Neural progenitor cell (in vitro differentiated cells): ENCODE results near the gene ARHGAP40. TPM values are rescaled to one million over a fixed set of nuclear protein-coding genes. Genes with fewer than 3 reads are reported as not detected.

ENCODE experiments used
- DNase-seq: peaks from one replicate; pipeline ENCODE4 v3.0.0-alpha.2; 2016; ENCODE audit warnings: low spot score
- H2AFZ ChIP-seq: fragments of 200-600 bp; sonication (generic); replicated peaks from 2 replicates; pipeline ENCODE4 v1.6.1; 2016; ENCODE audit warnings: antibody characterized with exemption
- H3F3A ChIP-seq: fragments of 200-600 bp; sonication (generic); 2 replicates; pipeline ENCODE4 v1.6.1; 2016; ENCODE audit warnings: antibody characterized with exemption, low read depth
- H3K27ac ChIP-seq: fragments of 200-600 bp; sonication (generic); 2 replicates; pipeline ENCODE4 v1.5.1; 2016; ENCODE audit warnings: mild to moderate bottlenecking
- H3K27me3 ChIP-seq: fragments of 200-600 bp; sonication (generic); 2 replicates; pipeline ENCODE4 v1.6.1; 2016; ENCODE audit warnings: mild to moderate bottlenecking, moderate library complexity
- H3K36me3 ChIP-seq: fragments of 200-600 bp; sonication (generic); 2 replicates; pipeline ENCODE4 v1.5.1; 2016
- H3K4me1 ChIP-seq: fragments of 200-600 bp; sonication (generic); 2 replicates; pipeline ENCODE4 v1.6.1; 2016; ENCODE audit warnings: mixed run types
- H3K4me2 ChIP-seq: fragments of 200-600 bp; sonication (generic); 2 replicates; pipeline ENCODE4 v1.6.1; 2016
- H3K4me3 ChIP-seq: fragments of 200-600 bp; sonication (generic); 2 replicates; pipeline ENCODE4 v1.5.1; 2016
- H3K79me2 ChIP-seq: fragments of 200-600 bp; sonication (generic); 2 replicates; pipeline ENCODE4 v1.6.1; 2016; ENCODE audit warnings: low read depth
- H3K9ac ChIP-seq: fragments of 200-600 bp; sonication (generic); 2 replicates; pipeline ENCODE4 v1.6.1; 2016
- H3K9me3 ChIP-seq: fragments of 200-600 bp; sonication (generic); 2 replicates; pipeline ENCODE4 v1.5.1; 2016; ENCODE audit warnings: low read depth
- H4K20me1 ChIP-seq: fragments of 200-600 bp; sonication (generic); 2 replicates; pipeline ENCODE4 v1.6.1; 2016; ENCODE audit warnings: low read depth
- H3K27ac Mint-ChIP-seq: 3 replicates; pipeline ENCODE4 v1.8.0; 2021; ENCODE audit warnings: mixed read lengths
- H3K27me3 Mint-ChIP-seq: 2 replicates; pipeline ENCODE4 v1.8.0; 2022; ENCODE audit warnings: low read depth, mild to moderate bottlenecking, inconsistent platforms, moderate library complexity, mixed read lengths; ENCODE audit not compliant: insufficient read depth
- H3K36me3 Mint-ChIP-seq: 3 replicates; pipeline ENCODE4 v1.8.0; 2021; ENCODE audit warnings: mixed read lengths
- H3K4me1 Mint-ChIP-seq: 3 replicates; pipeline ENCODE4 v1.8.0; 2021; ENCODE audit warnings: mixed read lengths
- H3K4me3 Mint-ChIP-seq: 3 replicates; pipeline ENCODE4 v1.8.0; 2021; ENCODE audit warnings: mild to moderate bottlenecking, moderate library complexity, mixed read lengths
- H3K9me3 Mint-ChIP-seq: 3 replicates; pipeline ENCODE4 v1.8.0; 2020; ENCODE audit warnings: mixed read lengths
- EZH2 ChIP-seq: fragments of 200-600 bp; sonication (generic); IDR thresholded peaks from 2 replicates; pipeline ENCODE4 v1.6.1; 2017; ENCODE audit warnings: antibody characterized with exemption, mild to moderate bottlenecking, moderate library complexity
- EZH2phosphoT487 ChIP-seq: fragments of 200-600 bp; sonication (generic); IDR thresholded peaks from 2 replicates; pipeline ENCODE4 v1.6.1; 2017; ENCODE audit warnings: antibody characterized with exemption
- total RNA-seq: library from RNA; depleted of rRNA; stranded (reverse); fragments of >200 nt; gene quantifications from 2 replicates; pipeline ENCODE4 v1.2.3, GENCODE V29; 2015; ENCODE audit warnings: low replicate concordance
- TF ChIP-seq, protein P1 (sequence below): fragments of 200-600 bp; sonication (generic); IDR thresholded peaks from 2 replicates; pipeline ENCODE4 v1.5.1; 2017; ENCODE audit warnings: antibody characterized with exemption, mild to moderate bottlenecking

ARHGAP40 gene
- total RNA-seq, 1 donor from 2014 or later: not detected

GRCh38 chr20:38692436-38693411, 91.1 kb downstream of the ARHGAP40 start:
- Mint-ChIP-seq H3K4me1 (no peaks in the 10 kb centered on the region), H3K4me3 (no peak overlapping the region), H3K36me3 (no peaks in the 10 kb centered on the region), H3K9me3 (no peaks in the 10 kb centered on the region), H3K27ac (no peak overlapping the region), H3K27me3 (peaks cover 18% of the 10 kb centered on the region)
- no peaks in the 10 kb centered on the region for H3K4me1 ChIP-seq
- no peak overlapping the region for H3K27ac ChIP-seq
- H2AFZ ChIP-seq: no peak overlapping the region
- TF ChIP-seq, protein P1, sequence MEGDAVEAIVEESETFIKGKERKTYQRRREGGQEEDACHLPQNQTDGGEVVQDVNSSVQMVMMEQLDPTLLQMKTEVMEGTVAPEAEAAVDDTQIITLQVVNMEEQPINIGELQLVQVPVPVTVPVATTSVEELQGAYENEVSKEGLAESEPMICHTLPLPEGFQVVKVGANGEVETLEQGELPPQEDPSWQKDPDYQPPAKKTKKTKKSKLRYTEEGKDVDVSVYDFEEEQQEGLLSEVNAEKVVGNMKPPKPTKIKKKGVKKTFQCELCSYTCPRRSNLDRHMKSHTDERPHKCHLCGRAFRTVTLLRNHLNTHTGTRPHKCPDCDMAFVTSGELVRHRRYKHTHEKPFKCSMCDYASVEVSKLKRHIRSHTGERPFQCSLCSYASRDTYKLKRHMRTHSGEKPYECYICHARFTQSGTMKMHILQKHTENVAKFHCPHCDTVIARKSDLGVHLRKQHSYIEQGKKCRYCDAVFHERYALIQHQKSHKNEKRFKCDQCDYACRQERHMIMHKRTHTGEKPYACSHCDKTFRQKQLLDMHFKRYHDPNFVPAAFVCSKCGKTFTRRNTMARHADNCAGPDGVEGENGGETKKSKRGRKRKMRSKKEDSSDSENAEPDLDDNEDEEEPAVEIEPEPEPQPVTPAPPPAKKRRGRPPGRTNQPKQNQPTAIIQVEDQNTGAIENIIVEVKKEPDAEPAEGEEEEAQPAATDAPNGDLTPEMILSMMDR: no peak
- TF ChIP-seq EZH2: no peak
- TF ChIP-seq EZH2phosphoT487: no peak
- DNase-seq: peak; percentile 95
- H3K79me2 ChIP-seq: no peaks in the 10 kb centered on the region
- no peaks in the 10 kb centered on the region for H3F3A ChIP-seq
- no peak overlapping the region for H3K4me3 ChIP-seq
- H3K36me3 ChIP-seq: no peaks in the 10 kb centered on the region
- no peak overlapping the region for H3K9ac ChIP-seq
- H3K4me2 ChIP-seq: no peak overlapping the region
- peaks cover 33% of the 10 kb centered on the region for H4K20me1 ChIP-seq
- H3K9me3 ChIP-seq: no peaks in the 10 kb centered on the region
- H3K27me3 ChIP-seq: peaks cover 71% of the 10 kb centered on the region

GRCh38 chr20:38697306-38697705, 95.7 kb downstream of the ARHGAP40 start:
- peaks cover 8% of the 10 kb centered on the region for H3K27me3 Mint-ChIP-seq
- TF ChIP-seq, protein P1: no peak
- no peak for TF ChIP-seq EZH2
- TF ChIP-seq EZH2phosphoT487: no peak

GRCh38 chr20:38698541-38698940, 96.9 kb downstream of the ARHGAP40 start:
- no peaks in the 10 kb centered on the region for H3K9me3 Mint-ChIP-seq
- no peak overlapping the region for H3K4me3 ChIP-seq

More at GRCh38 chr20:38697306-38697705, 95.7 kb downstream of the ARHGAP40 start:
- H3K4me1 Mint-ChIP-seq: no peaks in the 10 kb centered on the region
- H3K4me3 Mint-ChIP-seq: no peak overlapping the region
- Histone ChIP-seq H3F3A (peaks cover 6% of the 10 kb centered on the region), H3K4me3 (no peak overlapping the region), H3K27me3 (peaks cover 48% of the 10 kb centered on the region), H2AFZ (no peak overlapping the region), H3K4me2 (no peak overlapping the region), H3K79me2 (no peaks in the 10 kb centered on the region), H3K9me3 (no peaks in the 10 kb centered on the region), H3K27ac (no peak overlapping the region), H3K36me3 (no peaks in the 10 kb centered on the region), H4K20me1 (peaks cover 14% of the 10 kb centered on the region), H3K9ac (no peak overlapping the region), H3K4me1 (peaks cover 13% of the 10 kb centered on the region)
- no peak overlapping the region for H3K27ac Mint-ChIP-seq
- H3K36me3 Mint-ChIP-seq: no peaks in the 10 kb centered on the region
- DNase-seq: no peak
- H3K9me3 Mint-ChIP-seq: no peaks in the 10 kb centered on the region

More at GRCh38 chr20:38698541-38698940, 96.9 kb downstream of the ARHGAP40 start:
- H3K4me3 Mint-ChIP-seq: no peak overlapping the region
- no peaks in the 10 kb centered on the region for H3K9me3 ChIP-seq
- no peak overlapping the region for H3K9ac ChIP-seq
- H2AFZ ChIP-seq: no peak overlapping the region
- peaks cover 47% of the 10 kb centered on the region for H3K27me3 ChIP-seq
- H4K20me1 ChIP-seq: peaks cover 7% of the 10 kb centered on the region
- H3K4me1 Mint-ChIP-seq: no peaks in the 10 kb centered on the region
- no peak overlapping the region for H3K27ac Mint-ChIP-seq
- no peak for DNase-seq
- H3K4me2 ChIP-seq: no peak overlapping the region
- no peaks in the 10 kb centered on the region for H3K79me2 ChIP-seq
- TF ChIP-seq, protein P1: no peak
- TF ChIP-seq EZH2 (no peak), EZH2phosphoT487 (no peak)
- no peaks in the 10 kb centered on the region for H3K36me3 Mint-ChIP-seq
- peaks cover 6% of the 10 kb centered on the region for H3F3A ChIP-seq
- no peak overlapping the region for H3K27ac ChIP-seq
- H3K4me1 ChIP-seq: peaks cover 13% of the 10 kb centered on the region
- no peaks in the 10 kb centered on the region for H3K36me3 ChIP-seq
- peaks cover 13% of the 10 kb centered on the region for H3K27me3 Mint-ChIP-seq
